Loucy (cell line): ENCODE results near the gene PTPRK.

Experiments
- H2AFZ ChIP-seq: fragments of 200-600 bp; sonication (generic); 2 replicates; pipeline ENCODE4 v1.6.0; 2016; ENCODE audit warnings: antibody characterized with exemption, mild to moderate bottlenecking, low read length, moderate library complexity
- H3F3A ChIP-seq: fragments of 200-600 bp; 2 replicates; pipeline ENCODE4 v1.6.0; 2016; ENCODE audit warnings: antibody characterized with exemption, low read depth, mild to moderate bottlenecking
- H3K27me3 ChIP-seq: fragments of 200-600 bp; sonication (generic); 2 replicates; pipeline ENCODE4 v1.6.1; 2014; ENCODE audit warnings: low read length, mild to moderate bottlenecking; ENCODE audit not compliant: insufficient read depth, poor library complexity, severe bottlenecking
- H3K36me3 ChIP-seq: fragments of 200-600 bp; sonication (generic); 2 replicates; pipeline ENCODE4 v1.6.1; 2016; ENCODE audit warnings: low read length; ENCODE audit not compliant: insufficient read depth
- H3K4me1 ChIP-seq: fragments of 200-600 bp; sonication (generic); 2 replicates; pipeline ENCODE4 v1.5.1; 2014; ENCODE audit warnings: low read length, mild to moderate bottlenecking; ENCODE audit not compliant: insufficient read depth, poor library complexity, severe bottlenecking
- H3K4me2 ChIP-seq: fragments of 200-600 bp; sonication (generic); 2 replicates; pipeline ENCODE4 v1.6.0; 2014; ENCODE audit warnings: antibody characterized with exemption, low read length, low read depth, mild to moderate bottlenecking; ENCODE audit not compliant: poor library complexity, severe bottlenecking
- H3K4me3 ChIP-seq: fragments of 200-600 bp; sonication (generic); 2 replicates; pipeline ENCODE4 v1.5.1; 2014; ENCODE audit warnings: low read length, mild to moderate bottlenecking, mixed read lengths; ENCODE audit not compliant: poor library complexity, severe bottlenecking
- H3K79me2 ChIP-seq: fragments of 200-600 bp; sonication (generic); 2 replicates; pipeline ENCODE4 v1.6.1; 2014; ENCODE audit warnings: low read length; ENCODE audit not compliant: insufficient read depth
- H3K9ac ChIP-seq: fragments of 200-600 bp; sonication (generic); 2 replicates; pipeline ENCODE4 v1.6.0; 2014; ENCODE audit warnings: mild to moderate bottlenecking, low read depth, low read length, moderate library complexity; ENCODE audit not compliant: poor library complexity, severe bottlenecking
- H3K9me2 ChIP-seq: fragments of 200-600 bp; sonication (generic); replicated peaks from 2 replicates; pipeline ENCODE4 v1.6.1; 2016; ENCODE audit warnings: low read depth, low read length, mixed read lengths
- H3K9me3 ChIP-seq: fragments of 200-600 bp; sonication (generic); 2 replicates; pipeline ENCODE4 v1.6.1; 2014; ENCODE audit warnings: mild to moderate bottlenecking, antibody characterized with exemption, low read length, low read depth; ENCODE audit not compliant: insufficient read depth
- H4K20me1 ChIP-seq: fragments of 200-600 bp; sonication (generic); 2 replicates; pipeline ENCODE4 v1.6.0; 2014; ENCODE audit warnings: antibody characterized with exemption, low read length, mild to moderate bottlenecking; ENCODE audit not compliant: insufficient read depth, poor library complexity, severe bottlenecking
- CTCF ChIP-seq: fragments of 200-600 bp; sonication (generic); conservative IDR thresholded peaks from 2 replicates; pipeline ENCODE4 v1.5.1; 2014; ENCODE audit warnings: mild to moderate bottlenecking, antibody characterized with exemption, low read length
- EZH2phosphoT487 ChIP-seq: fragments of 200-600 bp; IDR thresholded peaks from 2 replicates; pipeline ENCODE4 v1.6.1; 2018; ENCODE audit warnings: antibody characterized with exemption, mild to moderate bottlenecking, moderate library complexity, borderline replicate concordance

The PTPRK gene

DNA sequence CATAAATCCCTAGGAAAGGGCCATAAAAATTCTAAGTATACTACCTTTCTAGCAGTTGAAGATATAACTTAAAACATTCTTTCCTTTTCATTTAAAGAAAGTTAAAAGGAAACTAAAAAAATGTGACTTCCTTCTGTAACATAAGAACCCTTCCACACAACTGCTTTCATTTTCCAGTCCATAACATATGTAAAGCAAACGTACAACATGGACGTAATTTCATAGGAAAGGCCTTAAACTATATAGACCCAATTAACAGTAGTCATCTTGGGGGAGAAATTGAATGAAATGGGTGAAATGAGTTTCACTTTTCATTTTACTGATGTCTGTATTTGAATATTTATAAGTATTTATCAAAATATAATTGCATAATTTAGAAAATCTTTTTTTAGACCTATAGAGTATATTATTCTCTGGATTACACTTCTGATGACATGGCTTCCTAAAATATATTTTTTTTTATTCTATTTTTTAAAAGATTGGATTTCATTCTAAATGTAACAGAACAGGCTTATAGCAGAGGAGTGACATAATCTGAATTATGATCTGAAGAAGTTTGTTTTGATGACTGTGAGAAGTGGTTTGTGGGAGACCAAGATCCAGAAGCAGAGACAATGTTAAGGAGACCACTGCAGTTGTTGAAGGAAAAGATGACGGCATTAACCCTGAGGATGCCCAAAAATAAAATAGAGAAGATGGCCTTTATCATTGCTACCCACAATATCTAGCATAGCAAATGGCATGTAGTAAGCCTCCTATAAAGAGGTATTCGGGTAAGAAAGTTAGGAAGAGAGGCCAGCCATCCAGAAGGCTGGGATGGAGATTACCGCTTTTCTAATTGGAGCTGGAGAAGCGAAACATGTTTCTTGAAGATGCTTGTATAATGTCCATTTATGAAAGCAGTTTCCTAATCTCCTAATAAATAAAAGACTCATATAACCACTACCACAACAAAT is 260.4 kb downstream of the PTPRK start:
- H3K9me2 ChIP-seq, result no peaks in the 10 kb centered on the region
- H3K79me2 ChIP-seq, result no peaks in the 10 kb centered on the region
- no peaks in the 10 kb centered on the region for H4K20me1 ChIP-seq
- no peaks in the 10 kb centered on the region for H3F3A ChIP-seq
- TF ChIP-seq CTCF (no peak), EZH2phosphoT487 (no peak)
- peak overlapping the region; percentile 58 for H3K4me3 ChIP-seq
- H3K4me1 ChIP-seq, result peaks cover 19% of the 10 kb centered on the region
- no peaks in the 10 kb centered on the region for H3K9me3 ChIP-seq
- no peaks in the 10 kb centered on the region for H3K27me3 ChIP-seq
- H3K4me2 ChIP-seq, result peak overlapping the region; percentile 78
- H3K36me3 ChIP-seq, result no peaks in the 10 kb centered on the region
- peak overlapping the region; percentile 23 for H3K9ac ChIP-seq
- peak overlapping the region; percentile 82 for H2AFZ ChIP-seq

- no peak for TF ChIP-seq EZH2phosphoT487
- H3F3A ChIP-seq, result no peaks in the 10 kb centered on the region
- peak overlapping the region; percentile 82 for H2AFZ ChIP-seq
- H3K9me2 ChIP-seq, result no peaks in the 10 kb centered on the region
- peak overlapping the region; percentile 23 for H3K9ac ChIP-seq
- H4K20me1 ChIP-seq, result no peaks in the 10 kb centered on the region
- H3K4me1 ChIP-seq, result peaks cover 19% of the 10 kb centered on the region
- peak overlapping the region; percentile 58 for H3K4me3 ChIP-seq
- H3K4me2 ChIP-seq, result peak overlapping the region; percentile 78
- H3K27me3 ChIP-seq, result no peaks in the 10 kb centered on the region
- H3K9me3 ChIP-seq, result no peaks in the 10 kb centered on the region
- H3K79me2 ChIP-seq, result no peaks in the 10 kb centered on the region
- no peaks in the 10 kb centered on the region for H3K36me3 ChIP-seq
Measured at GRCh38 chr6:128259029-128259724, 261.2 kb downstream of the PTPRK start.

DNA sequence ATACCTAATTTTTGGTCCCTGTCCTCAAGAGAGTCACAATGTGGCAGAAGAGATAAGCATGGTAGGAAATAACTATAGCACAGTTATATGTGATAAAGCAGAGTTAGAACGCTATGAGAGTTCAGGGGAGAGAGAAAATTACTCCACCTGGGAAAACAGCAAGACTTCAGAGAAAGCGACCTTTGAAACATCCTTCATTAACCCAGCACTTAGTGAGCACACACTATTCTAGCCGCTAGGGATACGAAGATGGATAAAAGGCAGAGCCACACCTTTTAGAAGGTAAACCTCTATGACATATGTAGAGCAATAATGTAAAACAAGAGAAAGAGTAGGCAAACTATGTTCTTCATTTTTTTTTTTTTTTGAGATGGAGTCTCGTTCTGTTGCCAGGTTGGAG is 264.3 kb downstream of the PTPRK start:
- no peak overlapping the region for H2AFZ ChIP-seq
- no peaks in the 10 kb centered on the region for H4K20me1 ChIP-seq
- no peaks in the 10 kb centered on the region for H3K9me2 ChIP-seq
- TF ChIP-seq CTCF, result no peak
- TF ChIP-seq EZH2phosphoT487, result no peak
- H3K36me3 ChIP-seq, result no peaks in the 10 kb centered on the region
- no peak overlapping the region for H3K9ac ChIP-seq
- no peaks in the 10 kb centered on the region for H3K79me2 ChIP-seq
- H3K4me2 ChIP-seq, result no peak overlapping the region
- no peaks in the 10 kb centered on the region for H3F3A ChIP-seq
- H3K27me3 ChIP-seq, result no peaks in the 10 kb centered on the region
- H3K9me3 ChIP-seq, result no peaks in the 10 kb centered on the region
- peaks cover 31% of the 10 kb centered on the region for H3K4me1 ChIP-seq
- H3K4me3 ChIP-seq, result no peak overlapping the region
